HUDEP-2 (cell line): Measurements from ENCODE around the gene KLHDC9.

Experiments
- DNase-seq, 76 experiments: peaks; one replicate each; lab custom pipeline; 2025; ENCODE audit not compliant: unreplicated experiment in 76 of 76; lab: John Stamatoyannopoulos, UW

The KLHDC9 gene

DNA sequence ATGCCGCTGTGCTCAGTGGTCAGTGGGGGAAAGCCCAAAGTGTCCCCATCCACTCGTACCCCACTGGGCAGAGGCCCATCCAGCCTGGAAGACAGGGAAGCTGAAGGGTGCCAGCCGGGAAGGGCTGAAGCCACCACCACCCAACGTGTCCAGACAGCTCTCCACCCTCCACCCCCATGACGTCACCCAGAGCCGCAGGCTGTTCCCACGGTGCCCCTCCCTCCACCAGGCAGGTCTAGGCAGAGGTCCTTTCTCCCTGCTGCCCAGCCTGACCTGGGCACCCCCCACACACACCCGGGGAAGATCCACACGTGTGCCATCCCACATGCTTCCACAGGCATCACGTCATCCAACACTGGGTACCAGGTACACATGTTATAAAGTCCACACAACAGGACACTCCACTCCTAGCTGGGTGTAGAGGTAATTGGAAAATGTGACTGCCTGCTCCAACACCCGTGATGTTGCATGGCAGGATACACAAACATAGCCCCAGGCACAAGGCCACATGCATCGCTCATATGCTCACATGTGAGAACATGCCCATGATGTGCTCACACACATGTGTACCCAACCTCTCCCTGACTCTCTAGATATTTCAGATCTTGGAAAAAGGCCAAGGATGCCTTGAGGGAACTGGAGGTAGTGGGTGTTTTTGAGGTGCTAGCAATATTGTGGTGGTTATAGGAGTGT is 23.3 kb upstream of the KLHDC9 start:
- peak in 1 of 76 experiments; percentile 9 for DNase-seq

DNA sequence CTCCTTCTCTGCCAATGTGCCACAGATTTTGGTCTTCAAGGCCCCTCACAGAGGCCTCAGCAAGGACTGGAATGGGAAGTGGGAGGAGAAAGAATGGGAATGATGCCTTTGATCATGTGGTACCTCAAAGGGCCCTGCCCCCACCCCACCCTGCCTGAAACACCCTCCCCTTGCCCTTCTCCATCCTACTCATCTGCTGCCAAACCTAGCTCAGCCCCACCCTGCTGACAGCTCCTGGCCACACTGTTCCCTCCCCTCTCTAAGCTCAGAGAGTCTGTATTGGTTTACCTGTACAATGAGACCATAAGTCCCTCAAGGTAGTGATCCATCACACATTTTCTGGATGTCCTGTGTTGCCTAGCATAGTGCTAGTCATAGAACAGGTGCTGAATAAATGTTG is 21.8 kb upstream of the KLHDC9 start:
- no peak for DNase-seq

DNA sequence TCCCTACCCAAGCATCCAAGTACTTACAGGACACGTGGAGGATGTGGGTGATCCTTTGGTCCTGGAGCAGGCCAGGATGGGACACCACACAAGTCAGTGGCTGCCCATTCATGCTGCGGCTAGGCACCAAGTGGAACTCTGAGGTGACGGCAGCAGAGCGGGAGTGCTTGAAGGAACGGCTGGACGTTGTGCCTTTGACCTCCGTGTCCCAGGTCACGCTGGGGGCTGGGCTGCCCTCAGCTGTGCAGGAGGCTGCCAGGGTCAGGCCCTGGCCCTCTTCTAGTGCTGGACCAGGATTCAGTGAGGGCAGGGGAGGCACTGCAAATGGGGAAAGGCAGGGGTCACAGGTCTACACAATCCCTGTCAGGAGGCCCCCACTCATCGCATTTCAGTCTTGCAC is 20.7 kb upstream of the KLHDC9 start:
- DNase-seq = no peak

DNA sequence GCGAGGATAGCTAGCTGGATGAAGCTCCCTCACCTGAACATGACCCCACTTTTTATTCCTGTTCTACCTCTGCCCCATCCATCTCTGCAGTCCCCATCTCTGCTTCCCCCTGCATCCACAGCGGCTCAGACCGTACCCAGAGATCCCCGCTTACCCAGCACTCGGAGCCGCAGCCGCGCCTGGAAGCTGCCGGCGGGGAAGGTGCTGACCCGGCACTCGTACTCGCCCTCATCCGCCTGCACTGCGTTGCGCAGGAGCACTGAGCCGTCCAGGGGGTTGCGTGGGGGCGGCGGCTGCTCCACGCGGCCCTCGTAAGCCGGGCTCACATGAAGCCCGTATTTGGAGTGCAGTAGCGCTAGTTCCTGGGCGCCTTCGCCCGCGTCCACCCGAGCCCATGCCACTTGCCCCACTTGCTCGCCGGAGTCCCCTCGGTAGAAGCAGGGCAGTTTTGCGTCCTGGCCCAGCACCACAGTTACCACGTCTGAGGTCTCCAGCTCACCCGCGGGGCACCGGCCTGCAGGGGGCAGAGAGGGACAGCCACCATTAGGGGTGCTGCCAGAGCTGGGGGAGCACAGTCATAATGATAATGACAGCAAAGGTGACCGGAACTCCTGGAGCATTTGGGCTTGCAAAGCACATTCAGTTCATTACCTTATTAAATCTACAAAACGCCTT is 18.6 kb upstream of the KLHDC9 start:
- DNase-seq = no peak

DNA sequence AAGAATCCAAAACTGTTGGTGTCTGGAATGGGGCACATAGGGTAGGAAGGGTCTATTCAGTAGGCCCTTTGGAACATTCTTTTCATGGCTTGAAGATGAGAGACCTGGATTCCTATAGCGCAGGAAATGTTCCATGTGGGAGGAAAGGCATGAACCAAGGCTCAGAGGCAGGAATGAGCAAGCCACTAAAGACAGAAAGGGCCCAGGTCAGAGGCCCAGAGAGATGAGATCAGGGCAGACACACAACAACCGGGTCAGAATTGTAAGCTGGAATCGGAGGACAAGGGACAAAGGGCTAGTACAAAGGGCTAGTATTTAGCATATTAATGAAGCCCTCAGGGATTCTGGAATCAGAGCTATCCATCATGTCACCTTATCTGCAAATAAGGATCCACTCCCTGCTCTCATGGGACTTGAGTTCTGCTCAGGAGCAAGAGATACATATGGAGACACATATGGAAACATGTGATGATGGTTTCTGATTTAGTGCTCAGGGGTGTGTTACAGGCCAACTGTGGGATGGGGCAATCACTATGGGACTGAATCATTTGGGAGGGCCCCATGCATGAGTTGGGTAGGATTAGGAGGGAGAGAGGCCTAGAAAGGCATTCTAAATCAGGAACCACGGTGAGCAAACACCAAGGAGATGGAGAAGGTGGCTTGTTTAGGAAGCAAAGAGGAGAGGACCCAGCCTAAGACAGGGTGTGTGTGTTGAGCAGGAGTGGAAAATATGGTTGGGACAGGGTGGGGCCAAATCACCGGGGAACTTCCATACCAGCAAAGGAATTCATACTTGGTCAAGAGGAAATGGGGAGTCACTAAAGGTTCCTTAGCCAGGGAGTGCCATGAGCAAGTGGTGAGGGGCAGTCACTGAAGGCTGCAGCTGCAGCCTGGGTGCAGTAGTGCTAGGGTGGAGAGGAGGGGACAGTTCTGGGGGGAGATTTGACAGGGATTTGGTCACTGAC is 17.4 kb upstream of the KLHDC9 start:
- no peak for DNase-seq

DNA sequence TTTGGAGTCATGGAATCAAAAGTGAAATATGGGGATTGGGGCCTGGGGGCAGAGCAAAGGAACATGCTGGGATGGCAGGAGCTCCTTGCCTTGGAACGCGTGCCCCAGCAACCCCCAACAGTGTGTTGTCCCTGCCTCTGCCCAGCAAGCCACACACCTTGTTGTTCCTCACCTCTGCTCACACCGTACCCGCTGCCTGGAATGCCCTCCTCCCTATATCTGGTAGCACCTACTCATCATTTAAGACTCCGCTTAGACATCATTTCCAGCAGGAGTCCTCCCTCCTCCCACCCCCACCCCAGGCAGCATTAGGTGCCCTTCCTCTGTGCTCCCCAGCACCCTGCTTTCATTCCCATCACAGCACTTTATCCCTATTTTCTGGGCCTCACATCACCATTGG is 16.6 kb upstream of the KLHDC9 start:
- DNase-seq = no peak

DNA sequence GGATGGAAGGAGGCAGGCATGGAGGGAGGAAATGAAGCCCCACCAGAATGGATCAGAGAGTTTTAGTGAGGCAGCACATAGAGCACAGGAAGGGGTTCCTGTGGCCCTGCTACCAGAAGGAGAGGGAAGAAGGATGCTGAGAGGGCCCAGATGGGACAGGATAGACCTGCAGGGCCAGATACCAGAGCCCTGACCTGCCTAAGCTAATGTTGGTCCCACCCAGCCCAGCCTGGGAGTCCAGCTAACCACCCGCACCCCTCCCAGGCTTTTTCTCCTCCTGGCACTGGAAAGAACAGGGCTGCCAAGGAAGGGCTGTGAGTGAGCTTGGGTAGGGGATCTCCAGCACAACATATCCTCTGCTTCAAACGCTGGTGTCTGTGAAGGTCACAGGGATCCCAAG is 15.7 kb upstream of the KLHDC9 start:
- no peak for DNase-seq

DNA sequence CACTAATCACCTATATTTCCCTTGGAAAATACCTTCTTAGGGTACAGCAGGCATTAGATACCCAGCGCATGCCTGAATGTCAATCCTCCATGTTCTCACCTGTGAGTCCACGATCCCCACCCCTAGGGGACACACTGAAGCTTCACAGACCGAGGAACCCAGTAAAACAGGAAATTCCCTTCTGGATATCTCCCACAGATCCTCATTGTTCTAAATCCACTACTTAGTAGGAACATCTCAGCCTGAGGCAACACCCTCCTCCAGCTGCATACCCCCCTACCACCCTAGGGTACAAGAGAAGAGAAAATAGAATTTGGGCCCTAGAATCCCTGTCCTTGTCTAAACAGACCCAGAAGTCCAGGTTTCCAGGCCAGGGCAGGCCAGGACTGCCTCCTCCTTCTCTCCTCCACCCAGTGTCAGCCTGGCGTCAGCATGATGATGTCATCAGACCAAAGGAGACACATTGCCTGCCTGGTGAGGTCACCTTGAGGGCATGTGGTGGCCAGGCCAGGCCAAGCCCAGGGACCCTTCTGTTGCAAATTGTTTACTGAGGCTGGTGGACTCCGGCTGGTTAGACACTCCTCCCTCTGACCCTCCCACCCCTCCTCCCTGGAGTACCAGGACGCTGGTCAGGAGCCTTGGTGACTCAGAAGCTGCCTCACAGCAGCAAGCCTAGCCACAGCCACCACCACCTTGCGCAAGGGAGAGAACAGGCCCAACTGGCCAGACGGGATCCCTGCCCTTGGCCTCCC is 15.0 kb upstream of the KLHDC9 start:
- peak in 23 of 76 experiments; percentile 2 to 54 (median 32) for DNase-seq

DNA sequence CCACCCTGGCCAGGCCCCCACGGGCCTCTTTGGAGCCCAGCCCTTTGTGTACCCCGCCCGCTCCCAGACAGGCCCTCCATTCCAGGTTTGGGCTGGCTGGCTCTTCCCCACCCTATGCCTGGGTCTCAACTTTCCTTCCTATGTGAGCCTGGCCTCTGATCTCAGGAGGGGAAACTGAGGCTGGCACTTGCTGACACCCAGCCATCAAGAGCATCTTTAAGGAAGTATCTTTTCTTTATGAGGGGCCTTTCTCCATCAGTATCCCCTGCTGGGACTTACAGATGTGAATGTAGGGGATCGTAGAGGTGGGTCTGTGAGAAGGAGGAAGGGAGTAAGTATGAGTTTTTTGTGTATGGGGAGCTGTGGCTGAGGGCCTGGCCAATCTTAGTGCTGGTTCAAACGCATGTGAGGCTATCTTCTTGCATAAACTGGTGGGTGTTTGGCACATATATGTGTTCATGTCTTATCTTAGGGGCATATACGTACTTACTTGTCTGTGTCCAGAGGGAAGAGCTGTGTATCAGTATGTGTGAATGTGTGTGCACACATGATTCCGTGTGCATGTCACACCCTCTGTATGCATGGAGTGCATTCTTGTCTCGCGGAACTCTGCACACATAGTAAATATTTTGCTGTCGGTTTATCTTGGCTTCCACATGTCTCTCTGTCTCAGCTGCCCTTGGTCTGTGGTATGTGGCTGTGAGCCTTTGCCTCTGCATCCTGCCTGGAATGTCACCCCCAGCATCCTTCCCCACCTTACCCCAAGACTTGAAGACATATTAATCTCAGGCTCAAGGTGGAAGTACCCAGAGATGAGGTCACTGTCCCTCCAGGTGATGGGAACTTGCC is 14.2 kb upstream of the KLHDC9 start:
- DNase-seq = no peak

DNA sequence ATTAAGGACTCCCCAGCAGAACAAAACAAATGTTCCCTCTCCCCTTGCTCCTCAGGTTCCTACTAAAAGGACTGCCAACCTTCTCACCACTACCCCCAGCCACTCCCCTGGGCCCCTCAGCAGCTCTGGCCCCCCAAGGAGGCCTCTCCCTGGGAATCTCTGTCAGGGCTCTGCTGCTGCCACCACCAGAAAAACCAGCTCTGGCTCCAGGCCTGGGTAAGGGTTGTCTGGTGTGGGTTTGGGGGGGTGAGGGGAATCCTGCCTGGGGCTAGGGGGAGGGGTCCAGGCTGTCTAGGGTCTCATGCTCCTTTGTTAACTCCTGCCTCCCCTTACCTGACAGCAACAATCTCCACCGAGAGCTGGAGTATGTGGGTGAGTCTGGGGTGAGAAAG is 13.6 kb upstream of the KLHDC9 start:
- DNase-seq = no peak

DNA sequence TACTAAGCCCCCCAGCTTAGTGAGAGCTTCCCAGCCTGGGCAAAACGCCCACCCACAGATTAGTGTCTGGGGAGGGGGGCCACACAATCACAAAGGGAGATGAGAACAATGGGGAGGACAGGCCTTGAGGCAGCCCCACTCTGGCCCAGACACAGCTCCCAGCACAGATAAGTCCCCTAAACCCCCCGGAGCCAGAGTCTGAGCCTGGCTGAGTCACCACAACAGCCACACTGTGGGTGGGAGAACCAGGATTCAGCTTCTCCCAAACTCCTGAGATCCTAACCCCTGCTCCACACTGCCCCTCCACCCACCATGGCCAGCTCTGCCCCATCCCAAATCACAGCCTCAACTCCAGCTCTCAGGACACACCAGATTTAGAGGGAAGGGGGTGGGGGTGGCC is 13.0 kb upstream of the KLHDC9 start:
- DNase-seq = no peak

DNA sequence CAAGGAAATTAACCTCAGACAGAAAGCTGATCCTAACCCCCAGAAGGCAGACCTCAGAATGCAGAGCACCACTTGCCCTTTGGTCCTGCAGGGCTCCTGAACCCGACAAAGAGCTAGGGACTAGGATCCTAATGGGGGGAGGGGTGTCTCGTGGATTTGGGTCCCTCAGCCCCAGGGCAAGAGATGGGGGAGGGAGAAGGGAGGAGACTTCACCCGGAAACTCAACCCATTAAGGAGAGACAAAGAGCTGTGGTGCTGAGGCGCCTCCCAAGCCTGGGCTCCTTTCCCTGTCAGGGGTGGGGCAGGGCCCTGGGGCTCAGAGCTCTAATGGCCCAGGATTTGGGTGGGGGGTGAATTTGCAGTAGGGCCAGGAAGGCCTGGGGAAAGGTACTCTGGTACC is 11.7 kb upstream of the KLHDC9 start:
- no peak for DNase-seq

DNA sequence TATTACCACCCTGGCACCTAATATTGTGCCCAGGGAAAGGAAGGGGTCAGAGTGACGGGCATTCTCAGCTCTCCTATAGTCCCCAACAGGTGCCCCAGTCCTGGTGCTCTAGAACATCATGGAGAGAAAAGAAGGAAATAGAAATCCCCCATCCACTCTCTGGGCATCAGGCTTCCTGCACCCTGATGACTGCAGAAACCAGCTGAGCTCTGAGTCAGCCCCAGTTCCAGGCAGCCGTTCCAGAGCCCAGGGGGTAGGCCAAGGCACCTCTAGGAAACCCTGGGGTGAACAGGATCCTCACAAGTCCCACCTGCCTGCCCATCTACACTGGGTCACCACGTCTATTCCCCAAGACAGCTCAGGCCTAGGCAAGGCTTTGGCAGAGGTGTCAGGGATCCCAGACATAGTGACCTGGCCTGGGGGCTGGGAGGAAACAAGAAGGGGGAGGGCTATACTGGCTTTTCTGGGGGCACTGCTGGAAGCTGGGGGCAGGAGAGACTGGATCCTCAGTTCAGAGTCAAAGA is 9.5 kb upstream of the KLHDC9 start:
- no peak for DNase-seq

DNA sequence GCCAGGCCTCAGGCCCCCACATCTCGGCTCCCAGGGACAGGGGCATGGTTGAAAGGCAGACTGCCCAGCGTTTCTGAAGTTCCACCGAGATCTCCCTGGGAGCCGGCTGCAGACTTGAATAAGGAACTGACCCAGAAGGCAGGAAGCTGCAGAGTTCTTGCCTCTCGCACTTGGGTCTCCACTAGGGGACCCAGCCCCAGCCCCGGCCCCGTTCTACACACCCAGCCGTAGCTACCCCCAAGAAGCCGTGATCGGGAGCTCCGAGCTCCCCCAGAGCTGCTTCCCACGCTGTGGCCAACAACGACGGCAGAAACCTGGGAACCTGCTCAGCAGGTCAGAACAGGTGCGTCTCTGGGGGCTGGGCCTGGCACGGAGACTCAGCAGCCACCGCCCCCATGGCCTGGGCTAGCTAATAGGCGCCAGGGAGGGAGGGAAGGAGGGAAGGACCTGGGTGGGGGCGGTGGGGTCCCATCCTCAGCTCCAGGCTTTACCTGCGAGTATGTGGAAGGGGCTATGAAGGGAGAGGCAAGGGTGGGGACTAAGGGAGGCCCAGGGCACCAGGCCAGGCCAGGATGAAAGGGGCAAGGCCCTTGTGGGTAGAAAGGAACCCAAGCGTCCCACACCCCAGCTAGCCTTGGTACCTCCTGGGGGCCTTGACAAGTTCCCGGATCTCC is 8.8 kb upstream of the KLHDC9 start, which contains the start of gene NECTIN4:
NECTIN4 (minus strand) TSS at position 308 of the 674 bp plus-strand sequence; CDS start at position 46, 262 bp downstream.
- no peak for DNase-seq

DNA sequence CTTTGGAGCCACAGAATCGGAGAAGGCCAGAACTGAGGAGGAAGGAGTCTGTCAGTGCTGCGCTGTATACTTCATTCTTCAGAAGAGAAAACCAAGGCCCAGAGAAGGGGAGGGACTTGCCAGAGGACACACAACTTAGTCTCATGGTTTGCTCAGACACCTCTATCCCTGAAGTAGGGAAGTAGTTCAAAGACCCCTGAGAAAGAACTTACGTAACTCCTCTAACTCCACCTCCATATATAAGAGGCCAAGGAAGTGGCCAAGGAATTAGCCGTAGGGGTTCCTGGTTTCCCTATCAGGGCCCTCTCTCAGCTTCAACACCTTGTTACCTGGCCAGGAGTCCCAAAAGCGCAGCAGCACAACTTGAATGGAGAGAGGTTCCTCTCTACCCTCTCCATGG is 8.2 kb upstream of the KLHDC9 start:
- no peak for DNase-seq

DNA sequence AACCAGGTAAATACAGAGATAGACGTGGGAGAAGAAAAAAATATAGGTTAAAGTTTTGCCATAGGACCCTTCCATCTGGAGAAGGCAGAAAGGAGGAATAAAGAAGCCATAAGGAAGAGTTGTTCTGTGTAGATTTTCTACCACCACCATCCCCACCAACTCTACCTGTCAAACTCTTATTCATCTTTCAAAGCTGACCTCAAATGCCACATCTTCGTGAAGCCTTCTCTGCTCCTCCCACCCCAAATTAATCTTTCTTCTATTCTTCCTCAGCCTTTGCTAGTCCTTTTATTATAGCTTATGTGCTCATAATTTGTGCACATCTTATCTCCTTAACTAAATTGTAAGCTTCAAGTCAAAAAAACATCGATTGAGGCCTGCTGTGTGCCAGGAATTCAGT is 7.5 kb upstream of the KLHDC9 start:
- DNase-seq = no peak

DNA sequence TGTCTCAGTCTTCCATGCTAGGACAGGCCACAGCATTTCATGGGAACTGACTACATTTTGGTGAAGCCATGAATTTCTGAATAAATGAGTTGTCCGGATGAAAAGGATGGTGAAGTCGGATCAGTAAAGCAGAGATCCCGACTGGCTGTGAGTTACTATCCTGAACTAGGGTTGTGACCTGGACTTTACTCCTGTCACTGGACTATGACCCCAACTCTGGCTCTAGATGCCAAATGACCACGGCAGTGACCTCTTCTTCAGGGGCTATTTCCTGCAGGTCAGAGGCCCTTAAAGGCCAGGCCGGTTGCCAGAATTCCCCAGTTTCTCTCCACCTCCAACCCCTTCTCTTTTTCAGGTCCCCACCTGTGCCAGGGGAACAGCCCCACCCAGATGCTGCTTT is 7.1 kb upstream of the KLHDC9 start:
- no peak for DNase-seq

DNA sequence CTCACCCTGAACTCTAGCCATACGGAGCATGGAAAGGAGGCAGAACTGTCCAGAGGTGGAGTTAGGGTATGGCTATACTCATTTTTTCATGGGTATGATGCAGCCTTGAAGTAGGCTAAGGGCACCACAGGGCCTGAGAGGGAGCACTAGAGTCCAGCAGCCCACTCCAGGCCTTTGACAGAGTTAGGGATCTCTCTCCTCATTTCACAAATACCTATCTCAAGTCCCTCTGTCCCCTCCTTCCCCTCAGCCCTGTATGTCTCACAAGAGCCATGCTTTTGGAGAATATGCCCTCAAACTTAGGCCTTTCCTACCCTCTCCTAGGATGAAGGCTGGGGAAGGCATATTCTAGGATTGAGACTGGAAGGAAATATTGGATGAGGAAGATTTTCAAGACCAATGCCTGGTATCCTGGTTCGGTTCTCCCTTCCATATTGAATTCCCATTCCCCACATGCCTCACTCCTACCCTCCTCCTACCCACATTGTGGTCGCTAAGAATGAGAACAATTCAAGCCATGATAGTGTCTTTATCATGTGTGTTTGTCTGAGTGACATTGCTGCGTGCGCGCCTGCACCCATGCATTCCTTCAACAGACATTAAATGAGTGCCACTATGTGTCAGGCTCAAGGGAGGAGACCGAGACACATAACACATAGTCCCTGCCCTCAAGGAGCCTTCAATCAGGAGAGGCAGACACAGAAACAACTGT is 6.2 kb upstream of the KLHDC9 start:
- DNase-seq = no peak
